HepG2 (cell line): ENCODE data around the gene METTL16. TPM values are rescaled to one million over a fixed set of nuclear protein-coding genes. Genes with fewer than 3 reads are reported as not detected.

Source experiments
- ATF2 ChIP-seq: sonication (generic); formaldehyde crosslinking; IDR thresholded peaks from 2 replicates; pipeline ENCODE4 v1.4.0; 2020; ENCODE audit warnings: missing genetic modification reagents
- CREM ChIP-seq, 2 experiments: sonication (generic) in 1 of 2; formaldehyde crosslinking in 1 of 2; IDR thresholded peaks; 2 replicates each; pipeline versions ENCODE4 v1.4.0 to v1.6.1; 2016 to 2020; ENCODE audit warnings: antibody characterized with exemption in 1 of 2, mild to moderate bottlenecking in 1 of 2, missing genetic modification reagents in 1 of 2
- DNMT3B ChIP-seq: conservative IDR thresholded peaks from 2 replicates; pipeline ENCODE4 v1.6.1; 2016; ENCODE audit warnings: missing biosample characterization, control low read depth
- FIP1L1 ChIP-seq: fragments of 200-400 bp; formaldehyde crosslinking; IDR thresholded peaks from 2 replicates; pipeline ENCODE4 v1.6.1; 2018; ENCODE audit warnings: low read depth, mild to moderate bottlenecking, low read length, moderate library complexity, borderline replicate concordance; ENCODE audit not compliant: insufficient read depth
- FOXM1 ChIP-seq: sonication (generic); formaldehyde crosslinking; IDR thresholded peaks from 2 replicates; pipeline ENCODE4 v1.5.0; 2020; ENCODE audit warnings: missing genetic modification reagents
- HINFP ChIP-seq: sonication (generic); formaldehyde crosslinking; IDR thresholded peaks from 2 replicates; pipeline ENCODE4 v1.4.0; 2020; ENCODE audit warnings: low read depth, mild to moderate bottlenecking, missing genetic modification reagents
- HMG20B ChIP-seq: conservative IDR thresholded peaks from 2 replicates; pipeline ENCODE4 v1.6.1; 2016; ENCODE audit warnings: missing genetic modification reagents, missing compliant biosample characterization
- ISL2 ChIP-seq: sonication (generic); formaldehyde crosslinking; IDR thresholded peaks from 2 replicates; pipeline ENCODE4 v1.5.0; 2020; ENCODE audit warnings: missing genetic modification reagents
- KAT2B ChIP-seq: fragments of 150-350 bp; IDR thresholded peaks from 2 replicates; pipeline ENCODE4 v1.6.1; 2014; ENCODE audit warnings: low read depth, low read length, borderline replicate concordance
- KDM5A ChIP-seq: fragments of 200-600 bp; sonication (generic); IDR thresholded peaks from 2 replicates; pipeline ENCODE4 v1.7.0; 2018; ENCODE audit warnings: antibody characterized with exemption, mild to moderate bottlenecking, low read length, borderline replicate concordance
- KLF13 ChIP-seq: sonication (generic); formaldehyde crosslinking; IDR thresholded peaks from 2 replicates; pipeline ENCODE4 v1.4.0; 2020; ENCODE audit warnings: mild to moderate bottlenecking, missing genetic modification reagents
- MIXL1 ChIP-seq: IDR thresholded peaks from 2 replicates; pipeline ENCODE4 v1.6.1; 2016
- NKX3-1 ChIP-seq: sonication (generic); formaldehyde crosslinking; IDR thresholded peaks from 2 replicates; pipeline ENCODE4 v1.5.0; 2020; ENCODE audit warnings: missing genetic modification reagents
- SALL1 ChIP-seq: sonication (generic); formaldehyde crosslinking; IDR thresholded peaks from 2 replicates; pipeline ENCODE4 v1.8.0; 2022; ENCODE audit warnings: mild to moderate bottlenecking, missing genetic modification reagents
- SAP130 ChIP-seq: IDR thresholded peaks from 2 replicates; pipeline ENCODE4 v1.6.1; 2016; ENCODE audit warnings: low read depth
- U2AF1 ChIP-seq: fragments of 200-400 bp; formaldehyde crosslinking; optimal IDR thresholded peaks from 2 replicates; pipeline ENCODE3; 2017; ENCODE audit warnings: mild to moderate bottlenecking, low read depth, low read length
- ZBTB3 ChIP-seq: sonication (generic); formaldehyde crosslinking; IDR thresholded peaks from 2 replicates; pipeline ENCODE4 v1.4.0; 2020; ENCODE audit warnings: low read depth, mild to moderate bottlenecking, moderate library complexity, missing genetic modification reagents, borderline replicate concordance
- ZBTB7A ChIP-seq: sonication (generic); formaldehyde crosslinking; IDR thresholded peaks from 2 replicates; pipeline ENCODE4 v1.8.0; 2022; ENCODE audit warnings: mild to moderate bottlenecking, missing genetic modification reagents
- ZFP36L2 ChIP-seq: sonication (generic); formaldehyde crosslinking; IDR thresholded peaks from 2 replicates; pipeline ENCODE4 v1.4.0; 2020; ENCODE audit warnings: missing genetic modification reagents
- ZNF225 ChIP-seq: sonication (generic); formaldehyde crosslinking; IDR thresholded peaks from 2 replicates; pipeline ENCODE4 v1.4.0; 2020; ENCODE audit warnings: mild to moderate bottlenecking, missing genetic modification reagents
- ZNF775 ChIP-seq: sonication (generic); formaldehyde crosslinking; IDR thresholded peaks from 2 replicates; pipeline ENCODE4 v1.4.0; 2020; ENCODE audit warnings: missing genetic modification reagents, mild to moderate bottlenecking, moderate library complexity, borderline replicate concordance
- ZNF780A ChIP-seq: sonication (generic); formaldehyde crosslinking; IDR thresholded peaks from 2 replicates; pipeline ENCODE4 v1.8.0; 2022; ENCODE audit warnings: mild to moderate bottlenecking, missing genetic modification reagents, moderate library complexity
- ZNF788 ChIP-seq: sonication (generic); formaldehyde crosslinking; IDR thresholded peaks from 2 replicates; pipeline ENCODE4 v1.5.0; 2020; ENCODE audit warnings: mild to moderate bottlenecking, missing genetic modification reagents, borderline replicate concordance
- ZSCAN20 ChIP-seq: sonication (generic); formaldehyde crosslinking; IDR thresholded peaks from 2 replicates; pipeline ENCODE4 v1.4.0; 2020; ENCODE audit warnings: missing genetic modification reagents, mild to moderate bottlenecking, borderline replicate concordance
- ZSCAN29 ChIP-seq: sonication (generic); formaldehyde crosslinking; conservative IDR thresholded peaks from 2 replicates; pipeline ENCODE4 v1.4.0; 2020; ENCODE audit warnings: mild to moderate bottlenecking, missing genetic modification reagents
- polyA plus RNA-seq, 8 experiments: library from polyadenylated mRNA; depleted of rRNA in 3 of 8; stranded (reverse) in 7 of 8; unstranded in 1 of 8; fragments of >200 nt; fragmentation: Illumina TruSeq in 4 of 8; extraction: Trizol in 4 of 8; gene quantifications; 2 replicates each; pipeline versions ENCODE4 v1.2.1 to v1.2.3, GENCODE V29; 2011 to 2016; ENCODE audit warnings: low read depth in 4 of 8, missing spikeins in 1 of 8, mixed read lengths in 1 of 8; ENCODE audit not compliant: insufficient read depth in 1 of 8
- total RNA-seq, 5 experiments: library from RNA; depleted of rRNA; stranded (reverse); fragments of >200 nt; fragmentation: Illumina TruSeq; extraction: Trizol; gene quantifications; 2 replicates each; pipeline ENCODE4 v1.2.3, GENCODE V29; 2016; ENCODE audit warnings: low read depth in 1 of 5
- TF ChIP-seq, protein P1 (sequence below): sonication (generic); formaldehyde crosslinking; IDR thresholded peaks from 2 replicates; pipeline ENCODE4 v1.5.0; 2020; ENCODE audit warnings: missing genetic modification reagents
- TF ChIP-seq, protein P2 (sequence below): sonication (generic); formaldehyde crosslinking; IDR thresholded peaks from 2 replicates; pipeline ENCODE4 v1.4.0; 2020; ENCODE audit warnings: mild to moderate bottlenecking, missing genetic modification reagents

The METTL16 gene
- total and polyA plus RNA-seq, 2 of the 13 experiments (the other 11 are each of a cell fraction or from before 2014, with no cell fraction given), result 11.6 to 18.5 TPM

- TF ChIP-seq ZNF775 (CRISPR knock-in tag) (no peak), HINFP (CRISPR knock-in tag) (no peak), ZNF788 (0 out of 2 replicates have a peak, but pooled peaks have one; percentile 49), ZSCAN20 (CRISPR knock-in tag) (no peak), MIXL1 (CRISPR knock-in tag) (no peak), CREM (IDR thresholded peaks at IDR 0.05) (no peak), CREM (CRISPR knock-in tag; IDR thresholded peaks at IDR 0.05) (no peak), ZSCAN29 (CRISPR knock-in tag) (no peak), ISL2 (CRISPR knock-in tag) (no peak), KLF13 (CRISPR knock-in tag) (no peak), DNMT3B (no peak), NKX3-1 (CRISPR knock-in tag) (no peak), U2AF1 (no peak), KAT2B (no peak), FIP1L1 (peak; percentile 23; the same call in 1 of the 2 replicates), ZBTB3 (CRISPR knock-in tag) (no peak), KDM5A (no peak; the same call in 1 of the 2 replicates), ZNF225 (CRISPR knock-in tag) (no peak), ZFP36L2 (CRISPR knock-in tag) (no peak), SALL1 (CRISPR knock-in tag) (no peak), FOXM1 (no peak), ZBTB7A (no peak; the same call in 1 of the 2 replicates), ZNF780A (CRISPR knock-in tag) (0 out of 2 replicates have a peak, but pooled peaks have one; percentile 2), ATF2 (CRISPR knock-in tag) (0 out of 2 replicates have a peak, but pooled peaks have one; percentile 24), HMG20B (CRISPR knock-in tag) (no peak), SAP130 (CRISPR knock-in tag) (peak; percentile 82)
- TF ChIP-seq, protein P1, sequence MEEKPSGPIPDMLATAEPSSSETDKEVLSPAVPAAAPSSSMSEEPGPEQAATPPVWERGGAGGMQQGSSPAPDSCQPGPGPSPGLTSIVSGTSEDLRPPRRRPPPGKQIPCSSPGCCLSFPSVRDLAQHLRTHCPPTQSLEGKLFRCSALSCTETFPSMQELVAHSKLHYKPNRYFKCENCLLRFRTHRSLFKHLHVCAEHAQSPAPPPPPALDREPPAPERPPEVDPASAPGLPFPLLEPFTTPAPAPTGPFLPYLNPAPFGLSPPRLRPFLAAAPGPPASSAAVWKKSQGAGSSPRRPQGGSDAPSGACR (CRISPR knock-in tag), result no peak
- TF ChIP-seq, protein P2, sequence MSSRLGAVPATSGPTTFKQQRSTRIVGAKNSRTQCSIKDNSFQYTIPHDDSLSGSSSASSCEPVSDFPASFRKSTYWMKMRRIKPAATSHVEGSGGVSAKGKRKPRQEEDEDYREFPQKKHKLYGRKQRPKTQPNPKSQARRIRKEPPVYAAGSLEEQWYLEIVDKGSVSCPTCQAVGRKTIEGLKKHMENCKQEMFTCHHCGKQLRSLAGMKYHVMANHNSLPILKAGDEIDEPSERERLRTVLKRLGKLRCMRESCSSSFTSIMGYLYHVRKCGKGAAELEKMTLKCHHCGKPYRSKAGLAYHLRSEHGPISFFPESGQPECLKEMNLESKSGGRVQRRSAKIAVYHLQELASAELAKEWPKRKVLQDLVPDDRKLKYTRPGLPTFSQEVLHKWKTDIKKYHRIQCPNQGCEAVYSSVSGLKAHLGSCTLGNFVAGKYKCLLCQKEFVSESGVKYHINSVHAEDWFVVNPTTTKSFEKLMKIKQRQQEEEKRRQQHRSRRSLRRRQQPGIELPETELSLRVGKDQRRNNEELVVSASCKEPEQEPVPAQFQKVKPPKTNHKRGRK (CRISPR knock-in tag), result no peak
Measured at GRCh38 chr17:2400877-2401425, 110.7 kb downstream of the METTL16 start, which contains the start of gene MNT (continued).
